HUES64 (cell line): ENCODE results near the gene AGTR1.

Experiments
- H3K27ac ChIP-seq: 2 replicates; pipeline ENCODE4 v1.7.0; 2013; ENCODE audit warnings: low read depth, low read length, inconsistent platforms
- H3K27me3 ChIP-seq: 2 replicates; pipeline ENCODE4 v1.6.1; 2013; ENCODE audit warnings: mild to moderate bottlenecking, low read length; ENCODE audit not compliant: insufficient read depth
- H3K36me3 ChIP-seq: 2 replicates; pipeline ENCODE4 v1.6.1; 2013; ENCODE audit warnings: mild to moderate bottlenecking, low read length; ENCODE audit not compliant: insufficient read depth
- H3K4me1 ChIP-seq: 2 replicates; pipeline ENCODE4 v1.6.1; 2013; ENCODE audit warnings: mild to moderate bottlenecking, low read length, moderate library complexity; ENCODE audit not compliant: insufficient read depth
- H3K4me3 ChIP-seq: 2 replicates; pipeline ENCODE4 v1.5.1; 2013; ENCODE audit warnings: mild to moderate bottlenecking, low read length, moderate library complexity
- H3K9ac ChIP-seq: 2 replicates; pipeline ENCODE4 v1.6.1; 2013; ENCODE audit warnings: mild to moderate bottlenecking, low read depth, low read length
- H3K9me3 ChIP-seq: 2 replicates; pipeline ENCODE4 v1.6.1; 2013; ENCODE audit warnings: low read depth, low read length; ENCODE audit not compliant: insufficient read depth
- WGBS: fragments of 150-250, 120-280 bp; methylation state at CpG from one replicate; pipeline ENCODE4 v1.1.7; 2013; ENCODE audit warnings: missing lambda C conversion rate; 5-methylcytosine and 5-hydroxymethylcytosine counted together

AGTR1 gene

GRCh38 chr3:148790851-148791735 is 93.4 kb downstream of the AGTR1 start:
- Histone ChIP-seq H3K36me3 (no peaks in the 10 kb centered on the region), H3K27ac (no peak overlapping the region), H3K4me1 (peaks cover 16% of the 10 kb centered on the region), H3K9me3 (peaks cover 12% of the 10 kb centered on the region), H3K9ac (no peak overlapping the region), H3K4me3 (no peak overlapping the region), H3K27me3 (no peaks in the 10 kb centered on the region)
- 88% methylated on average over 6 of the region's 6 CpGs for WGBS

- WGBS = 100% methylated on average over 1 of the region's 1 CpG
These were observed 94.2 kb downstream of the AGTR1 start for GRCh38 chr3:148791920-148792319.

GRCh38 chr3:148792516-148792915 is 94.8 kb downstream of the AGTR1 start:
- no peaks in the 10 kb centered on the region for H3K27me3 ChIP-seq
- 92% methylated on average over 1 of the region's 1 CpG for WGBS
- H3K36me3 ChIP-seq = no peaks in the 10 kb centered on the region
- H3K9ac ChIP-seq = no peak overlapping the region
- H3K4me3 ChIP-seq = no peak overlapping the region
- no peak overlapping the region for H3K27ac ChIP-seq
- H3K9me3 ChIP-seq = no peaks in the 10 kb centered on the region
- H3K4me1 ChIP-seq = peaks cover 28% of the 10 kb centered on the region

More at GRCh38 chr3:148791920-148792319, 94.2 kb downstream of the AGTR1 start:
- Histone ChIP-seq H3K36me3 (no peaks in the 10 kb centered on the region), H3K4me3 (no peak overlapping the region), H3K4me1 (peaks cover 22% of the 10 kb centered on the region), H3K9me3 (peaks cover 6% of the 10 kb centered on the region), H3K27me3 (no peaks in the 10 kb centered on the region), H3K27ac (no peak overlapping the region), H3K9ac (no peak overlapping the region)
